Hepatocyte (in vitro differentiated cells): ENCODE results near the gene AK2. TPM values are rescaled to one million over a fixed set of nuclear protein-coding genes. Genes with fewer than 3 reads are reported as not detected.

Source experiments
- DNase-seq: peaks from one replicate; pipeline ENCODE4 v3.0.0-alpha.2; 2016; ENCODE audit warnings: low spot score
- H2AFZ ChIP-seq: fragments of 200-600 bp; sonication (generic); 2 replicates; pipeline ENCODE4 v1.6.0; 2016; ENCODE audit warnings: antibody characterized with exemption, mild to moderate bottlenecking
- H3K27ac ChIP-seq: fragments of 200-600 bp; sonication (generic); 2 replicates; pipeline ENCODE4 v1.5.1; 2016; ENCODE audit warnings: mild to moderate bottlenecking
- H3K27me3 ChIP-seq: fragments of 200-600 bp; sonication (generic); 2 replicates; pipeline ENCODE4 v1.6.1; 2016
- H3K36me3 ChIP-seq: fragments of 200-600 bp; sonication (generic); replicated peaks from 2 replicates; pipeline ENCODE4 v1.5.1; 2016; ENCODE audit warnings: low read depth; ENCODE audit not compliant: insufficient read depth
- H3K4me1 ChIP-seq: fragments of 200-600 bp; sonication (generic); 2 replicates; pipeline ENCODE4 v1.5.1; 2016; ENCODE audit warnings: mild to moderate bottlenecking, moderate library complexity; ENCODE audit not compliant: insufficient read depth
- H3K4me2 ChIP-seq: fragments of 200-600 bp; sonication (generic); 2 replicates; pipeline ENCODE4 v1.6.0; 2016
- H3K4me3 ChIP-seq: fragments of 200-600 bp; sonication (generic); 2 replicates; pipeline ENCODE4 v1.5.1; 2016; ENCODE audit warnings: mild to moderate bottlenecking
- H3K79me2 ChIP-seq: fragments of 200-600 bp; sonication (generic); 2 replicates; pipeline ENCODE4 v1.6.0; 2017; ENCODE audit warnings: mild to moderate bottlenecking
- H3K9me2 ChIP-seq: fragments of 200-600 bp; sonication (generic); replicated peaks from 2 replicates; pipeline ENCODE4 v1.6.0; 2017; ENCODE audit warnings: mild to moderate bottlenecking; ENCODE audit not compliant: insufficient read depth
- H3K9me3 ChIP-seq: fragments of 200-600 bp; sonication (generic); 2 replicates; pipeline ENCODE4 v1.5.1; 2016; ENCODE audit warnings: low read depth, mild to moderate bottlenecking
- H4K20me1 ChIP-seq: fragments of 200-600 bp; sonication (generic); 2 replicates; pipeline ENCODE4 v1.6.0; 2016; ENCODE audit warnings: mild to moderate bottlenecking; ENCODE audit not compliant: insufficient read depth, poor library complexity, severe bottlenecking
- CTCF ChIP-seq: fragments of 200-600 bp; sonication (generic); IDR thresholded peaks from 2 replicates; pipeline ENCODE4 v1.5.1; 2016; ENCODE audit warnings: antibody characterized with exemption, mild to moderate bottlenecking; ENCODE audit not compliant: poor library complexity
- EZH2 ChIP-seq: fragments of 200-600 bp; sonication (generic); IDR thresholded peaks from 2 replicates; pipeline ENCODE4 v1.6.1; 2016; ENCODE audit warnings: antibody characterized with exemption, mild to moderate bottlenecking, borderline replicate concordance
- EZH2phosphoT487 ChIP-seq: fragments of 200-600 bp; sonication (generic); IDR thresholded peaks from one replicate; pipeline ENCODE4 v1.6.1; 2018; ENCODE audit warnings: antibody characterized with exemption, mild to moderate bottlenecking, low read depth, moderate library complexity; ENCODE audit not compliant: unreplicated experiment, severe bottlenecking
- WGBS: methylation state at CpG from one replicate; pipeline ENCODE4 v1.1.6; 2016; ENCODE audit warnings: low lambda C conversion rate; ENCODE audit errors: missing lambda C conversion rate; 5-methylcytosine and 5-hydroxymethylcytosine counted together
- polyA plus RNA-seq: library from polyadenylated mRNA; unstranded; fragments of >200 nt; fragmentation: Nextera tagmentation; extraction: Ambion mirVana; gene quantifications from 2 replicates; pipeline ENCODE4 v1.2.1, GENCODE V29; 2016
- total RNA-seq: library from RNA; depleted of rRNA; stranded (reverse); fragments of >200 nt; gene quantifications from 2 replicates; pipeline ENCODE4 v1.2.3, GENCODE V29; 2014

Gene AK2
- total and polyA plus RNA-seq, 2 experiments from 2014 or later = 120 to 147 TPM

DNA sequence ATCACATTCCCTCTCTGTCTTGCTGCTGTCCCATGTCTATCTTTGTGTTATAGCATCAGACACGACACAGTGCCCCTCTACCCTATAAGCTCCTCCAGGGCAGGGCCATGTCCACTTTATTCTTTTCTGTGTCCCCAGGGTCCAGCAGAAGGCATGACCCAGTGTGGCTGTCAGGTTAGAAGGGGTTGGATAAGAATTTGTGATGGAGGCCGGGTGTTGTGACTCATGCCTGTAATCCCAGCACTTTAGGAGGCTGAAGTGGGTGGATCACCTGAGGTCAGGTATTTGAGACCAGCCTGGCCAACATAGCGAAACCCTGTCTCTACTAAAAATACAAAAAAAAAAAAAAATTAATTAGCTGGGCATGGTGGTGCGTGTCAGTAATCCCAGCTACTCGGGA lies 45.8 kb downstream of the AK2 start:
- H3K79me2 ChIP-seq = no peaks in the 10 kb centered on the region
- 91% methylated on average over 5 of the region's 5 CpGs for whole genome bisulfite sequencing
- no peaks in the 10 kb centered on the region for H3K36me3 ChIP-seq
- H3K4me1 ChIP-seq = peaks cover 12% of the 10 kb centered on the region
- H3K27ac ChIP-seq = no peak overlapping the region
- no peaks in the 10 kb centered on the region for H4K20me1 ChIP-seq
- TF ChIP-seq CTCF (no peak), EZH2 (no peak), EZH2phosphoT487 (no peak)
- H3K4me3 ChIP-seq = no peak overlapping the region
- H3K4me2 ChIP-seq = no peak overlapping the region
- H3K27me3 ChIP-seq = no peaks in the 10 kb centered on the region
- DNase-seq = no peak
- no peak overlapping the region for H2AFZ ChIP-seq
- no peaks in the 10 kb centered on the region for H3K9me3 ChIP-seq
- H3K9me2 ChIP-seq = no peaks in the 10 kb centered on the region

DNA sequence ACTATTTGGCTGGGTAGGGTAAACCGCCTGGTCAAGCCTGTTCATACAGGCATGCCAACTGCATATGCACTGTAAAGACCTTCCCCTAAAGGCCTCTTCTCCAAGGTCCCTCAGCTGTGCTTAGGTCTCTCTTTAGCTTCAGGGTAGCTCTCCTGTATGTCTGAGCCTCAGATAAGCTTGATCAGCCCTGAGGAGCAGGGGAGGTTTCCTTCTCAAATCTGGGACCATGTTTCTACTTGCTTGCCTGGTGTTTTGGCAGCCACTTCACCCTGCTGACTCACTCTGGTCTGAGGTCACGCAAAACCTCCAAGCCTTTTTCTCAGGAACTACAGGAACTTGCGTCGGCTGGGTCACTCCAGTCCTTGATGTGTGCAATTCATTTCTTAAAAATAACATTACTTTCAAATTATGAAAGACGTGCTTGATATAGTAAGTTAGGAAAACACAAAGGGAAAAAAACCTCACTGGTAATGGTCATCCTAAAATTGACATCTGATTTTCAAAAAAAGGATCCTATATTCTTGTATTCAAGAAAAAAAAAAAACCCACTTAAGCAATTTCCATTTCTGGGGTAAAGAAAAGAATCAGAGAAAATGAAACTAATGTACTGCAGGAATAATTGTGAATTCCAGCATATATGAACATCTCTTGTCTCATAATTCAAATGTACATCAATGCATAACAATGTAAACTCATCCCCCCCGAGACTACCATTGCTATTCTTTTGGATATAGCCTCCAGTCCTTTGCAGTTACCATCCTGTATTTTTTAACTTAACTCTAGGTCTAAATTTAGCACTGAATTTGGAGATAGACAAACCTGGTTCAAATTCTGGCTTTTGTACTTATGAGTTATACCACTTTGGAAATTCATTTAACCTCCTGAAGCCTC lies 47.3 kb downstream of the AK2 start:
- Histone ChIP-seq H3K4me3 (no peak overlapping the region), H3K4me2 (no peak overlapping the region), H3K36me3 (no peaks in the 10 kb centered on the region), H3K4me1 (peaks cover 12% of the 10 kb centered on the region), H3K27me3 (no peaks in the 10 kb centered on the region), H3K79me2 (no peaks in the 10 kb centered on the region), H3K9me2 (no peaks in the 10 kb centered on the region), H2AFZ (no peak overlapping the region), H4K20me1 (no peaks in the 10 kb centered on the region), H3K27ac (no peak overlapping the region), H3K9me3 (no peaks in the 10 kb centered on the region)
- WGBS = 80% methylated on average over 6 of the region's 6 CpGs
- no peak for DNase-seq
- TF ChIP-seq EZH2 (no peak), CTCF (no peak), EZH2phosphoT487 (no peak)

DNA sequence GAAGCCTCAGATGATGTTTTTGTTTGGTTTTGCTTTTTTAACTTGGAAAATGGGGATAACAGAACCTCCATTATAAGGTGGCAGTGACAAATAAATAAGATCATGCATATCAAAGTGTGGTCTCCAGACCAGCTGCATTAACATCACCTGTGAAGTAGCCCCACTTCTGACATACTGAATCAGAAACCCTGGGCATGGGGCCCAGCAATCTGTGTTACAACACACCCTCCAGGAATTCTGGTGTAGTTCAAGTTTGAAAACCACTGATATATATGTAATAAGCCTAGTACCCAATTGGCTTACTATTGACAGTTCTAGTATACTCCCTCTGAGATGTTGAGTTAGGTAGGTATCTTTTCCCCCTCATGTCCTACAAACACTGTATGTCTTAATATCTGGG lies 48.0 kb downstream of the AK2 start:
- no peak for TF ChIP-seq EZH2
- Histone ChIP-seq H3K4me2 (no peak overlapping the region), H2AFZ (no peak overlapping the region), H3K9me2 (no peaks in the 10 kb centered on the region), H4K20me1 (no peaks in the 10 kb centered on the region), H3K27ac (no peak overlapping the region), H3K79me2 (no peaks in the 10 kb centered on the region), H3K4me3 (no peak overlapping the region), H3K27me3 (no peaks in the 10 kb centered on the region), H3K4me1 (peaks cover 12% of the 10 kb centered on the region), H3K36me3 (no peaks in the 10 kb centered on the region), H3K9me3 (no peaks in the 10 kb centered on the region)
- no peak for DNase-seq

GRCh38 chr1:32985226-32985625 lies 51.5 kb downstream of the AK2 start:
- Histone ChIP-seq H2AFZ (no peak overlapping the region), H3K4me2 (no peak overlapping the region), H3K27me3 (no peaks in the 10 kb centered on the region), H3K9me3 (no peaks in the 10 kb centered on the region), H3K36me3 (no peaks in the 10 kb centered on the region), H4K20me1 (no peaks in the 10 kb centered on the region), H3K4me3 (no peak overlapping the region), H3K9me2 (no peaks in the 10 kb centered on the region), H3K79me2 (no peaks in the 10 kb centered on the region), H3K4me1 (no peaks in the 10 kb centered on the region), H3K27ac (no peak overlapping the region)
- DNase-seq = no peak
- 83% methylated on average over 1 of the region's 1 CpG for WGBS
- TF ChIP-seq EZH2phosphoT487 (no peak), CTCF (no peak), EZH2 (no peak)
